Subcutaneous adipose tissue (tissue), 4 donors: Measurements from ENCODE around the gene KCNA1. TPM values are rescaled to one million over a fixed set of nuclear protein-coding genes. Genes with fewer than 3 reads are reported as not detected.

ENCODE experiments used
- CTCF ChIP-seq: fragments of 450-650 bp; IDR thresholded peaks from one replicate; pipeline ENCODE4 v1.5.1; 2016; ENCODE audit warnings: low read depth, mild to moderate bottlenecking, control low read depth, antibody characterized with exemption, moderate library complexity
- total RNA-seq, 4 donors: library from RNA; depleted of rRNA; stranded (reverse); fragments of >200 nt; gene quantifications; one replicate each; pipeline ENCODE4 v1.1.0, GENCODE V29; 2016

KCNA1 gene
- total RNA-seq, 4 donors from 2014 or later, result 0.34 to 1.8 (median 1.1) TPM; not detected in 1

DNA sequence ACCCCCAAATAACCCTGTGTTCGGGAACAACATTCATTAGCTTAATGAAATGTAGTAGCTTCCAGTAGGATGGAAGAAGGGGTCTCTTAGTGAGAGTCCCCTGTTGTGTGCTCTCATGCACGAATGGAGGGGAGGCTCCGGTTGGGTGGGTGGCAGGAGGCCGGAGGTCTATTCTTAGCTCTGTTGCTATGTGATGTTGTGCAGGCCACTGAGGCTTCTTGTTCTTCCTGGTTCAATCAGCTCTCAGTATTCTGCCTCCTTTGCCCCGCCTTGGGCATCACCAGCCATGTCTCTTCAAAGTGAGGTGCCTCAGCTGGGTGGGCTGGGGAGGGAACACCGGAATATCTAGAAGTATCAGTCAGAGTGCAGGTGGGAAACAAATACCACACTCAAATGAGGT lies 50.8 kb downstream of the KCNA1 start:
- no peak for TF ChIP-seq CTCF

- no peak for TF ChIP-seq CTCF
These were observed 51.6 kb downstream of the KCNA1 start for GRCh38 chr12:4961311-4961710.

DNA sequence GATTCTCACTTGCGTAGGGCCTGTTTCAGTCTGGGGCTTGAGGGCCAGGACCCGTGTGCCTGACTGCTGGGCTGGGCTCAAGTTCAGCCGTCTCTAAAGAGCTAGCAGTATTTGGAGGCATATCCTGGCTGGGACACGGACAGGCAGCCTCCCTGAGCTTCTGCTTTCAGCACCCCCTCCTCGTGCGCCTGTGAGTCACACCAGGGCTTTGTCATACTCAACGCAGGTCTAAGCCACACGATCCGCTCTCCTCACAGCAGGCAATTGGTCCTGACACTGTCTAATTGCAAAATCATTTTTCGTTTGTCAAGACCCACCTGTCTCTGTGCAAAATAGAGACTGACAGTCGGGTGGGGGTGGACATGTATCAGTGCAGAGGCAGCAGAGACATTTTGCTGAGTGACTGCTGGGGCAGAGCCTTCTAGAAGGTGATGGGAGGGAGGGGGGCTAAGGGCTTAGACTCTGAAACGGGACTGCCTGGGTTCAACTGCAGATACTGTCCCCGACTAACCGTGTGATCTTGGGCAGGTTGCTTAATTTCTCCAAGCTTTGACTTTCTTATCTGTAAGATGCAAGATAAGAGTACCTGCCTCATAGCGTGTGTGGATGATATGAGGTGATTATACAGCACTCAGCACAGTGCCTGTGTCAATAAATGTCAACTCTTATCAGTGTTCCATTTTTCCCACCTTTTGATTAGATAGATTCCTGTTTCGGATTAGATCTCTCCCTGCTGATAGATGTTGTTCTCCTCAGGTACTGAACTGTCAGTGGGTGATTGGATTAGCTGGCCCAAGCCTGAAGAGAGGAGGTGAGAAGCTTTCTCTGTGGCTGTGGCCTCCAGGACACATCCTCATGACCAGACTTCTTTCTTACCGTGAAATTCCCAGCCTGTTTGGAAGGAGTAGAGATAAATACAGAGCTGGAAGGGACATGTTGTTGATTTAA lies 53.1 kb downstream of the KCNA1 start:
- TF ChIP-seq CTCF, result no peak

Other genes starting within 250 kb of the KCNA1 start
- gene GALNT8, start 189.5 kb upstream of the KCNA1 start, total RNA-seq, result 1 to 10 TPM in 3 of 4 donors, under 1 TPM in 1; 0.33 to 3.3 (median 1.3) TPM
- gene KCNA5, start 134.0 kb downstream of the KCNA1 start, total RNA-seq, result under 1 TPM in 3 of 4 donors, not detected in 1; 0.19 to 0.33 (median 0.22) TPM